Ammon's horn (tissue), 1 donor: Measurements from ENCODE around the gene KRT12.
"Not testable (repeated sequence)": the region's sequence is repeated elsewhere in the genome, so short reads cannot be mapped to it uniquely, and the experiment has no call there.

Experiments used
- DNase-seq: peaks from one replicate; pipeline ENCODE4 v3.0.0-alpha.2; 2016; ENCODE audit warnings: low spot score

The KRT12 gene

GRCh38 chr17:40814657-40815056 lies 52.4 kb downstream of the KRT12 start:
- DNase-seq = not testable (repeated sequence)

DNA sequence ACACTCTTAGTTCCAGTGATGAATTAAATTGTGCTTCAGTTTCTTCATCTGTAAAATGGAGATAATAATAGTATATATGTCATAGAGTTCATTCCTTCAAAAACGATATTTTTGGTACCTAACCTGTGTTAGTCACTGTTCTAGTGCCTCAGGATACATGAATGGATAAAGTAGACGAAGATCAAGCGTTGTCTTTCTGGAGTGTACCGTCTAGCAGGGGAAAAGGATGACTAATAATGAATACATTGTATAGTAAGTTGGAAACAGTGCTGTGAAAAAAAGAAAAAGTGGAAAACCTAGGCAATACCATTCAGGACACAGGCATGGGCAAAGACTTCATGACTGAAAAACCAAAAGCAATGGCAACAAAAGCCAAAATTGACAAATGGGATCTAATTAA lies 53.2 kb downstream of the KRT12 start:
- DNase-seq = no peak

- DNase-seq = no peak
Measured at GRCh38 chr17:40812639-40813038, 54.4 kb downstream of the KRT12 start.
